CD14-positive monocyte (primary cell): ENCODE data around the gene HYI. TPM values are rescaled to one million over a fixed set of nuclear protein-coding genes. Genes with fewer than 3 reads are reported as not detected.
A peak's percentile ranks its signal among the peaks of the same experiment; 100 is the strongest.

Source experiments
- DNase-seq, 3 donors: peaks; one replicate each; pipeline ENCODE4 v3.0.0-alpha.2; 2011 to 2022
- H2AFZ ChIP-seq: 2 replicates; pipeline ENCODE4 v1.6.0; 2012; ENCODE audit warnings: mild to moderate bottlenecking, low read depth, low read length, inconsistent platforms; ENCODE audit not compliant: insufficient read depth, poor library complexity, severe bottlenecking
- H3K27ac ChIP-seq, 2 donors: 1 replicate in 1 of 2; 2 replicates in 1 of 2; pipeline ENCODE4 v1.5.1; 2012 to 2013; ENCODE audit warnings: low read length in 2 of 2, control low read depth in 1 of 2, inconsistent platforms in 1 of 2, low read depth in 1 of 2, mild to moderate bottlenecking in 1 of 2
- H3K27me3 ChIP-seq, 2 donors: one replicate each; pipeline versions ENCODE4 v1.6.0 to v1.6.1; 2011 to 2013; ENCODE audit warnings: low read length in 2 of 2; ENCODE audit not compliant: control insufficient read depth in 2 of 2, insufficient read depth in 2 of 2
- H3K36me3 ChIP-seq, 2 donors: replicated peaks in 1 of 2; 1 replicate in 1 of 2; 2 replicates in 1 of 2; pipeline versions ENCODE4 v1.5.1 to v1.6.1; 2012 to 2013; ENCODE audit warnings: low read length in 2 of 2, control low read depth in 1 of 2, inconsistent platforms in 1 of 2, mild to moderate bottlenecking in 1 of 2; ENCODE audit not compliant: insufficient read depth in 2 of 2, control insufficient read depth in 1 of 2
- H3K4me1 ChIP-seq, 2 donors: 1 replicate in 1 of 2; 2 replicates in 1 of 2; pipeline versions ENCODE4 v1.5.1 to v1.6.1; 2012 to 2013; ENCODE audit warnings: low read length in 2 of 2, control low read depth in 1 of 2, inconsistent platforms in 1 of 2, mild to moderate bottlenecking in 1 of 2, moderate library complexity in 1 of 2; ENCODE audit not compliant: insufficient read depth in 2 of 2, control insufficient read depth in 1 of 2
- H3K4me2 ChIP-seq: replicated peaks from 2 replicates; pipeline ENCODE3; 2012; ENCODE audit warnings: low read length, moderate library complexity, mild to moderate bottlenecking; ENCODE audit not compliant: poor library complexity, severe bottlenecking; ENCODE audit errors: extremely low read depth
- H3K4me3 ChIP-seq, 3 experiments: fragments of 200-600 bp in 1 of 3; sonication (generic) in 1 of 3; replicated peaks in 1 of 3; 1 replicate in 2 of 3; 2 replicates in 1 of 3; pipeline ENCODE4 v1.5.1; 2011 to 2013; ENCODE audit warnings: low read length in 3 of 3, mild to moderate bottlenecking in 3 of 3, control low read depth in 2 of 3, low read depth in 2 of 3, inconsistent platforms in 1 of 3, moderate library complexity in 1 of 3
- H3K79me2 ChIP-seq: 2 replicates; pipeline ENCODE4 v1.6.0; 2012; ENCODE audit warnings: mild to moderate bottlenecking, control low read depth, inconsistent platforms, low read length, moderate library complexity; ENCODE audit not compliant: insufficient read depth
- H3K9ac ChIP-seq: 2 replicates; pipeline ENCODE4 v1.6.0; 2017; ENCODE audit warnings: low read length, mild to moderate bottlenecking; ENCODE audit not compliant: insufficient read depth, poor library complexity, severe bottlenecking
- H3K9me3 ChIP-seq, 2 donors: replicated peaks in 1 of 2; 1 replicate in 1 of 2; 2 replicates in 1 of 2; pipeline versions ENCODE4 v1.5.1 to v1.6.1; 2012 to 2013; ENCODE audit warnings: low read length in 2 of 2, control low read depth in 1 of 2; ENCODE audit not compliant: control insufficient read depth in 1 of 2, insufficient read depth in 1 of 2
- H4K20me1 ChIP-seq: 2 replicates; pipeline ENCODE4 v1.6.0; 2012; ENCODE audit warnings: mild to moderate bottlenecking, low read length, control low read depth, moderate library complexity; ENCODE audit not compliant: insufficient read depth
- H3K27ac Mint-ChIP-seq, 7 donors: one replicate each; pipeline ENCODE4 v1.8.0; 2020; ENCODE audit warnings: mild to moderate bottlenecking in 7 of 7, mixed read lengths in 7 of 7, moderate library complexity in 6 of 7, inconsistent platforms in 2 of 7
- H3K27me3 Mint-ChIP-seq, 3 donors: one replicate each; pipeline ENCODE4 v1.8.0; 2021 to 2022; ENCODE audit warnings: low read depth in 3 of 3, mild to moderate bottlenecking in 3 of 3, mixed read lengths in 3 of 3, moderate library complexity in 3 of 3, inconsistent platforms in 1 of 3
- H3K36me3 Mint-ChIP-seq, 2 donors: one replicate each; pipeline ENCODE4 v1.8.0; 2020; ENCODE audit warnings: mixed read lengths in 2 of 2, inconsistent platforms in 1 of 2, mild to moderate bottlenecking in 1 of 2
- H3K4me1 Mint-ChIP-seq: one replicate; pipeline ENCODE4 v1.8.0; 2020; ENCODE audit warnings: mild to moderate bottlenecking, mixed read lengths
- H3K4me3 Mint-ChIP-seq, 2 donors: one replicate each; pipeline ENCODE4 v1.8.0; 2020; ENCODE audit warnings: mild to moderate bottlenecking in 2 of 2, mixed read lengths in 2 of 2, moderate library complexity in 1 of 2
- H3K9me3 Mint-ChIP-seq, 7 donors: one replicate each; pipeline ENCODE4 v1.8.0; 2020 to 2022; ENCODE audit warnings: mixed read lengths in 7 of 7, mild to moderate bottlenecking in 6 of 7, moderate library complexity in 6 of 7, inconsistent platforms in 2 of 7
- CTCF ChIP-seq: fragments of 200-600 bp; IDR thresholded peaks from one replicate; pipeline ENCODE4 v1.8.0; 2022; ENCODE audit warnings: antibody characterized with exemption, mild to moderate bottlenecking
- WGBS: methylation state at CpG from one replicate; pipeline ENCODE4 v1.1.5; 2013; ENCODE audit warnings: missing lambda C conversion rate; ENCODE audit not compliant: insufficient coverage; 5-methylcytosine and 5-hydroxymethylcytosine counted together
- intact Hi-C, 2 donors: fragments of 100-400 bp; cut with micrococcal nuclease; formaldehyde crosslinking; loops; one replicate each; pipeline versions ENCODE4 v1.15.0 to v1.15.1; 2023
- polyA plus RNA-seq, 3 donors: library from polyadenylated mRNA; depleted of rRNA in 1 of 3; unstranded in 2 of 3; stranded (reverse) in 1 of 3; fragments of 300-500 nt in 2 of 3; fragments of >200 nt in 1 of 3; fragmentation: Illumina TruSeq in 2 of 3; gene quantifications; 1 replicate in 2 of 3; 2 replicates in 1 of 3; pipeline ENCODE4 v1.2.3, GENCODE V29; 2012 to 2021

HYI gene
- polyA plus RNA-seq, 3 donors: 0.74 to 7.2 (median 1.6) TPM

GRCh38 chr1:43427941-43428340 lies 25.8 kb downstream of the HYI start:
- DNase-seq: no peak
- intact Hi-C loops: no loop called here
- H3K27ac Mint-ChIP-seq: peak overlapping the region in 1 of 7 donors; percentile 41

GRCh38 chr1:43427524-43427923 lies 26.2 kb downstream of the HYI start:
- DNase-seq: no peak
- Mint-ChIP-seq H3K27me3 (peaks cover 0 to 3% (median 0%) of the 10 kb centered on the region in 3 donors), H3K4me1 (no peaks in the 10 kb centered on the region), H3K27ac (peak overlapping the region in 1 of 7 donors; percentile 53), H3K36me3 (peaks cover 96 to 98% of the 10 kb centered on the region in 2 donors), H3K9me3 (peaks cover 0 to 3% (median 0%) of the 10 kb centered on the region in 7 donors), H3K4me3 (no peak overlapping the region)
- no peak for TF ChIP-seq CTCF
- Histone ChIP-seq H3K4me2 (no peak overlapping the region), H3K9me3 (no peaks in the 10 kb centered on the region), H4K20me1 (no peaks in the 10 kb centered on the region), H3K27me3 (no peaks in the 10 kb centered on the region), H3K9ac (no peak overlapping the region), H3K36me3 (peaks cover 97 to 100% of the 10 kb centered on the region in 2 donors), H3K79me2 (no peaks in the 10 kb centered on the region), H3K4me1 (no peaks in the 10 kb centered on the region), H2AFZ (no peak overlapping the region), H3K4me3 (no peak overlapping the region), H3K27ac (no peak overlapping the region)
- intact Hi-C loops: no loop called here
- 97% methylated on average over 13 of the region's 14 CpGs for WGBS

More at GRCh38 chr1:43427941-43428340, 25.8 kb downstream of the HYI start:
- TF ChIP-seq CTCF: no peak
- H2AFZ ChIP-seq: no peak overlapping the region
- no peak overlapping the region for H3K4me3 ChIP-seq
- H3K9me3 Mint-ChIP-seq: peaks cover 0 to 3% (median 0%) of the 10 kb centered on the region in 7 donors
- H3K4me3 Mint-ChIP-seq: no peak overlapping the region
- no peaks in the 10 kb centered on the region for H3K27me3 ChIP-seq
- no peak overlapping the region for H3K4me2 ChIP-seq
- no peaks in the 10 kb centered on the region for H3K4me1 ChIP-seq
- no peaks in the 10 kb centered on the region for H3K9me3 ChIP-seq
- H3K27ac ChIP-seq: no peak overlapping the region
- H3K9ac ChIP-seq: no peak overlapping the region
- H3K4me1 Mint-ChIP-seq: no peaks in the 10 kb centered on the region
- H3K36me3 Mint-ChIP-seq: peaks cover 96 to 98% of the 10 kb centered on the region in 2 donors
- H3K79me2 ChIP-seq: no peaks in the 10 kb centered on the region
- H4K20me1 ChIP-seq: no peaks in the 10 kb centered on the region
- peaks cover 0 to 3% (median 0%) of the 10 kb centered on the region in 3 donors for H3K27me3 Mint-ChIP-seq
- WGBS: 100% methylated on average over 2 of the region's 9 CpGs
- H3K36me3 ChIP-seq: peaks cover 97 to 100% of the 10 kb centered on the region in 2 donors
